Measurements from ENCODE around the gene LRRC45. TPM values are rescaled to one million over a fixed set of nuclear protein-coding genes. Genes with fewer than 3 reads are reported as not detected.

Gene LRRC45
- total RNA-seq, 1 experiment from 2014 or later = 41.5 TPM

GRCh38 chr17:82018989-82019689 is 4.0 kb upstream of the LRRC45 start:
- no peak overlapping the region for H3K27ac ChIP-seq
- POLR2A ChIA-PET (ENCODE audit: unreplicated experiment) = no interaction called here
- H3K9me3 ChIP-seq (ENCODE audit: insufficient read depth, low read depth) = no peaks in the 10 kb centered on the region
- TSS peak; percentile 23 for BruUV-seq (replicated peaks)
- intact Hi-C loops (cut with micrococcal nuclease; ENCODE audit: unreplicated experiment) = no loop called here
- H2AFZ ChIP-seq = no peak overlapping the region
- no peak overlapping the region for H3K4me2 ChIP-seq
- CTCF ChIA-PET = interaction anchor here (0.8 to 1.5 kb wide), 3 partner anchors 19 to 57 kb away, joined by 3 to 4 read pairs (median 4); partner anchors contain the start of gene DCXR
- DNase-seq = no peak
- H3K79me2 ChIP-seq (ENCODE audit: low read depth) = peaks cover 11% of the 10 kb centered on the region; the same call in 1 of the 2 replicates
- peaks cover 5% of the 10 kb centered on the region; the same call in 1 of the 2 replicates for H3K4me1 ChIP-seq (replicated peaks; ENCODE audit: insufficient read depth)
- H4K20me1 ChIP-seq (ENCODE audit: insufficient read depth) = peaks cover 5% of the 10 kb centered on the region; the same call in 1 of the 2 replicates
- no peak overlapping the region for H3K4me3 ChIP-seq
- no peaks in the 10 kb centered on the region for H3K9me2 ChIP-seq (ENCODE audit: insufficient read depth)
- TF ChIP-seq EZH2 (IDR thresholded peaks at IDR 0.05; ENCODE audit: low read depth) (no peak), CTCF (conservative IDR thresholded peaks at IDR 0.05) (no peak)
- H3K27me3 ChIP-seq (ENCODE audit: insufficient read depth, low read depth) = no peaks in the 10 kb centered on the region
- H3F3A ChIP-seq (ENCODE audit: insufficient read depth, low read depth) = peaks cover 6% of the 10 kb centered on the region; the same call in 1 of the 2 replicates
- H3K36me3 ChIP-seq (ENCODE audit: low read depth) = no peaks in the 10 kb centered on the region

- Histone ChIP-seq H2AFZ (no peak overlapping the region), H3K36me3 (ENCODE audit: low read depth) (no peaks in the 10 kb centered on the region), H3K4me3 (no peak overlapping the region), H3K4me1 (replicated peaks; ENCODE audit: insufficient read depth) (peaks cover 6% of the 10 kb centered on the region; the same call in 1 of the 2 replicates), H3K27me3 (ENCODE audit: insufficient read depth, low read depth) (no peaks in the 10 kb centered on the region), H3K27ac (no peak overlapping the region), H3K4me2 (no peak overlapping the region), H3K9me2 (ENCODE audit: insufficient read depth) (no peaks in the 10 kb centered on the region), H3K79me2 (ENCODE audit: low read depth) (peaks cover 11% of the 10 kb centered on the region; the same call in 1 of the 2 replicates), H4K20me1 (ENCODE audit: insufficient read depth) (peaks cover 5% of the 10 kb centered on the region; the same call in 1 of the 2 replicates), H3F3A (ENCODE audit: insufficient read depth, low read depth) (peaks cover 6% of the 10 kb centered on the region; the same call in 1 of the 2 replicates), H3K9me3 (ENCODE audit: insufficient read depth, low read depth) (no peaks in the 10 kb centered on the region)
- intact Hi-C loops (cut with micrococcal nuclease; ENCODE audit: unreplicated experiment) = loop anchor here (5.0 kb wide), 1 partner anchor 338 kb away; the partner anchor contains the start of genes ARL16 and HGS
- TF ChIP-seq EZH2 (IDR thresholded peaks at IDR 0.05; ENCODE audit: low read depth) = no peak
- peak; percentile 72 for TF ChIP-seq CTCF (conservative IDR thresholded peaks at IDR 0.05)
- BruUV-seq (replicated peaks) = no TSS peak
- POLR2A ChIA-PET (ENCODE audit: unreplicated experiment) = interaction anchor here (0.7 kb wide), 1 partner anchor 11 kb away, joined by 13 read pairs; no protein-coding TSS in a partner anchor
- DNase-seq = peak in 1 of 2 experiments; percentile 58
- CTCF ChIA-PET = interaction anchor here (0.6 to 3.2 kb wide), 10 partner anchors 18 to 304 kb away, joined by 3 to 18 read pairs (median 5); partner anchors contain the start of genes DCXR, MAFG and NOTUM
Measured at GRCh38 chr17:82019690-82020571, 3.2 kb upstream of the LRRC45 start.
